ENCODE data around the gene STEAP1. TPM values are rescaled to one million over a fixed set of nuclear protein-coding genes. Genes with fewer than 3 reads are reported as not detected.
A peak's percentile ranks its signal among the peaks of the same experiment; 100 is the strongest.

The STEAP1 gene
- total and polyA plus RNA-seq, 2 experiments from 2014 or later = not detected

DNA sequence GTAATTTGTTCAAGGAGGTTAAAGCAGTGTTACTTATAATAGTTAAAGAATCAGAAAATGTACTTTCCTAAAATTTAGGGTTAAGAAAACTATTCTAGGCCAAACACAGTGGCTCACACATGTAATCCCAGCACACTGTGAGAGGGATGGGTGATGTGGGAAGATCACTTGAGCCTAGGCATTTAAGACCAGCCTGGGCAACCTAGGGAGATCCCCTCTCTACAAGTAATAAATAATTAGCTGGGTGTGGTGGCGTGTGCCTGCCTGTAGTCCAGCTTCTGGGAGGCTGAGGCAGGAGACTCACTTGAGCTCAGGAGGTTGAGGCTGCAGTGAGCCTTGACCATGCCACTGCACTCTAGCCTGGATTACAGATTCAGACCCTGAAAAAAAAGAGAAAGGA lies 53.7 kb downstream of the STEAP1 start:
- Histone ChIP-seq H3K36me3 (no peaks in the 10 kb centered on the region), H3K27ac (no peak overlapping the region), H3K9me3 (ENCODE audit: low read depth) (no peaks in the 10 kb centered on the region), H3K4me3 (no peak overlapping the region), H3K27me3 (peaks cover 9% of the 10 kb centered on the region), H3K4me1 (ENCODE audit: low read depth) (no peaks in the 10 kb centered on the region)
- DNase-seq (ENCODE audit: low read depth in 1 of 2, low spot score in 1 of 2) = no peak
- TF ChIP-seq, protein P1, sequence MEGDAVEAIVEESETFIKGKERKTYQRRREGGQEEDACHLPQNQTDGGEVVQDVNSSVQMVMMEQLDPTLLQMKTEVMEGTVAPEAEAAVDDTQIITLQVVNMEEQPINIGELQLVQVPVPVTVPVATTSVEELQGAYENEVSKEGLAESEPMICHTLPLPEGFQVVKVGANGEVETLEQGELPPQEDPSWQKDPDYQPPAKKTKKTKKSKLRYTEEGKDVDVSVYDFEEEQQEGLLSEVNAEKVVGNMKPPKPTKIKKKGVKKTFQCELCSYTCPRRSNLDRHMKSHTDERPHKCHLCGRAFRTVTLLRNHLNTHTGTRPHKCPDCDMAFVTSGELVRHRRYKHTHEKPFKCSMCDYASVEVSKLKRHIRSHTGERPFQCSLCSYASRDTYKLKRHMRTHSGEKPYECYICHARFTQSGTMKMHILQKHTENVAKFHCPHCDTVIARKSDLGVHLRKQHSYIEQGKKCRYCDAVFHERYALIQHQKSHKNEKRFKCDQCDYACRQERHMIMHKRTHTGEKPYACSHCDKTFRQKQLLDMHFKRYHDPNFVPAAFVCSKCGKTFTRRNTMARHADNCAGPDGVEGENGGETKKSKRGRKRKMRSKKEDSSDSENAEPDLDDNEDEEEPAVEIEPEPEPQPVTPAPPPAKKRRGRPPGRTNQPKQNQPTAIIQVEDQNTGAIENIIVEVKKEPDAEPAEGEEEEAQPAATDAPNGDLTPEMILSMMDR (IDR thresholded peaks at IDR 0.05; ENCODE audit: low read depth, low read length) = no peak

DNA sequence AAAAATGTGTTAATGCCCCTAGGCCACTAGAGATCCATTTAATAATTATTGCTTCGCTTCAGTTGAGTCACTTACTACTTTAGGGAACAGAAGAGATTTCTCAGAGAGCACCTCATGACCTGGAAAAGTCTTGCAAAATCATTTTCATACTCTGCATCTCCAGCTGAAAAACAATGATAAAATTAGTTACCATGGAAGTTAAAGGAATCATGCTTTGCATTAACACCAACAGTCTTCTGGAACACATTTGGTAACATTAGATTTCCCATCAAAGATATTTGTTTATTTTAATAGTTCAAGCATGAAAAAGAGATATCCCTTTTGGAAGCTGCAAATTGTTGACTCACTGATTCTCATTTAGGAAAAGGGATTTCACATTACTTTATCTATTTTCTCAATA lies 55.5 kb downstream of the STEAP1 start:
- TF ChIP-seq, protein P1 (IDR thresholded peaks at IDR 0.05; ENCODE audit: low read depth, low read length) = no peak
- Histone ChIP-seq H3K27me3 (peaks cover 9% of the 10 kb centered on the region), H3K27ac (no peak overlapping the region), H3K9me3 (ENCODE audit: low read depth) (no peaks in the 10 kb centered on the region), H3K4me1 (ENCODE audit: low read depth) (no peaks in the 10 kb centered on the region), H3K36me3 (no peaks in the 10 kb centered on the region), H3K4me3 (no peak overlapping the region)
- DNase-seq (ENCODE audit: low read depth in 1 of 2, low spot score in 1 of 2) = peak in 1 of 2 donors; percentile 34

DNA sequence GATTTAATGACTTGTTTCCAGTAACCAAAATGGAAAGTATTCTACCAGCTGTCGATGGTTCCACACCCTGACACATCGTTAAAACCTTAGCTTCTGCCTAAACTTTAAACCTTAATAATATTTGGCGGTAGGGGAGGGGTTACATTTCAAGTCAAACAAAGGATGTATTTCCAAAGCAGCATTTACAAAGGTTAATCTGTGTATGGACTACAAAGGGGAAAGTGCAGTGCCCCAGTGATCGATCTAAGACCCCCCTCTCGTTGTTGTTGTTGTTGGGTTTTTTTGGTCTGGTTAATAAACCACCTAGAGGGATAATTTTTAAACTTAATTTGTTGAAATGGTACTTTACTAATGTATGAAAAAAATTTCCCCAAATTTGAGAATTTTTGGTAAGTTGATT lies 56.2 kb downstream of the STEAP1 start:
- Histone ChIP-seq H3K4me3 (no peak overlapping the region), H3K36me3 (no peaks in the 10 kb centered on the region), H3K27ac (no peak overlapping the region), H3K27me3 (peaks cover 9% of the 10 kb centered on the region), H3K4me1 (ENCODE audit: low read depth) (no peaks in the 10 kb centered on the region), H3K9me3 (ENCODE audit: low read depth) (no peaks in the 10 kb centered on the region)
- TF ChIP-seq, protein P1 (IDR thresholded peaks at IDR 0.05; ENCODE audit: low read depth, low read length) = no peak
- no peak for DNase-seq (ENCODE audit: low read depth in 1 of 2, low spot score in 1 of 2)

DNA sequence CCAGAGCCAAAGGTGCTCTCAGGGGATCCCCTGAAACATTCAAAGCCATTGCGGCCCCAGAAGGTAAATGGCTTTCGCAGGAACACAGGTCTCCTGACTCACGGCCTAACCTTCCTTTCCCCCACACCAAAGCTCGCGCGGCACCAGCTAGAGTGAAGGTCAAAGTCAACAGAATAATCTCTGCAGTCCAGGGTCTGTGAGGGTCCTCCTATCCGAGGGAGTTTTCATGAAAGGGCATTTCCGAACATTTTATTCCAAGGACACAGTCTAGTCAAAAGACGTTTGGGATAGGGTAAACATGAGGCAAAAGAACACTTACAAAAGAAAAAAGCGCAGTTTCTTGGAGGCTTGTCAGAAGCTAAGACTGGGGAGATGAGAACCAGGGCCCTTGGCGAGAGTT lies 56.7 kb downstream of the STEAP1 start:
- H3K4me1 ChIP-seq (ENCODE audit: low read depth) = no peaks in the 10 kb centered on the region
- TF ChIP-seq, protein P1 (IDR thresholded peaks at IDR 0.05; ENCODE audit: low read depth, low read length) = no peak
- H3K27ac ChIP-seq = no peak overlapping the region
- H3K4me3 ChIP-seq = peak overlapping the region; percentile 55
- H3K9me3 ChIP-seq (ENCODE audit: low read depth) = no peaks in the 10 kb centered on the region
- peak in 1 of 2 donors; percentile 9 for DNase-seq (ENCODE audit: low read depth in 1 of 2, low spot score in 1 of 2)
- H3K27me3 ChIP-seq = peaks cover 9% of the 10 kb centered on the region
- H3K36me3 ChIP-seq = no peaks in the 10 kb centered on the region

DNA sequence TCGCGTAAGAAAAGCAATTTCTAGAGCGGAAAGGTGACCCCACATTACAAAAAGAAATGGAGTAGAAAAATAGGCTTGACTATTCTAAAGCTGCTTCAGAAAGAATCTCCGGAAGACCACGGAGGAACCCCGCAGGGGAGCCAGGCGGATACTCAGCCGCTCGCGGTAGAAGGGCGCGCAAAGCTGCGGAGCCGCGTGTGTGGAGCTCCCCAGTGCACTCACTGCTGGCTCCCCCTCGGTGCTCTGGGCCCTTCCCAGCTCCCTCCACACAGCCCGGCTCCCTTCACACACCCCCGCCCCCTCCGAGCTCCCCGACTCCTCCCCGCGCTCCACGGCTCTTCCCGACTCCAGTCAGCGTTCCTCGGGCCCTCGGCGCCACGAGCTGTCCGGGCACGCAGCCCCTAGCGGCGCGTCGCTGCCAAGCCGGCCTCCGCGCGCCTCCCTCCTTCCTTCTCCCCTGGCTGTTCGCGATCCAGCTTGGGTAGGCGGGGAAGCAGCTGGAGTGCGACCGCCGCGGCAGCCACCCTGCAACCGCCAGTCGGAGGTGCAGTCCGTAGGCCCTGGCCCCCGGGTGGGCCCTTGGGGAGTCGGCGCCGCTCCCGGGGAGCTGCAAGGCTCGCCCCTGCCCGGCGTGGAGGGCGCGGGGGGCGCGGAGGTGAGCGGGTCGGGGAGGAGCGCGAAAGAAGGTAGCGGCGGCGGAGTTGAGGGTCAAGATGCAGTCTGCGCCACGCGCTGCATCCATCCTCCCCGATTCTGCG lies 57.3 kb downstream of the STEAP1 start, which contains the start of gene STEAP2:
Gene STEAP2, plus strand, starts transcription at position 350 of the 758 bp plus-strand sequence. CDS start 13,343 bp downstream, outside the sequence.
- no peaks in the 10 kb centered on the region for H3K36me3 ChIP-seq
- no peak within 1 kb of the TSS for H3K27ac ChIP-seq
- H3K4me1 ChIP-seq (ENCODE audit: low read depth) = no peaks in the 10 kb centered on the region

More for the DNA sequence above, 57.3 kb downstream of the STEAP1 start, which contains the start of gene STEAP2:
- DNase-seq (ENCODE audit: low read depth in 1 of 2, low spot score in 1 of 2) = peak; percentile 92 to 98
- H3K9me3 ChIP-seq (ENCODE audit: low read depth) = no peaks in the 10 kb centered on the region
- peak within 1 kb of the TSS; percentile 55 for H3K4me3 ChIP-seq
- peaks cover 9% of the 10 kb centered on the region for H3K27me3 ChIP-seq
- TF ChIP-seq, protein P1 (IDR thresholded peaks at IDR 0.05; ENCODE audit: low read depth, low read length) = peak; percentile 67

Measured in cardiac muscle cell (in vitro differentiated cells and primary cell).